Endothelial cell of umbilical vein (primary cell): Measurements from ENCODE around the gene NSD2.

ENCODE experiments used
- JUN ChIP-seq: IDR thresholded peaks from 2 replicates; pipeline ENCODE4 v1.6.1; 2011; ENCODE audit warnings: borderline replicate concordance, low read depth; ENCODE audit not compliant: insufficient read length, insufficient read depth
- TF ChIP-seq, protein P1 (sequence below), 2 donors: IDR thresholded peaks; 1 replicate in 1 of 2; 2 replicates in 1 of 2; pipeline ENCODE4 v1.5.1; 2011; ENCODE audit warnings: low read length in 2 of 2, mild to moderate bottlenecking in 2 of 2, moderate library complexity in 2 of 2, control low read depth in 1 of 2, inconsistent platforms in 1 of 2, low read depth in 1 of 2; ENCODE audit not compliant: insufficient read depth in 1 of 2; ENCODE audit errors: extremely low read depth in 1 of 2

DNA sequence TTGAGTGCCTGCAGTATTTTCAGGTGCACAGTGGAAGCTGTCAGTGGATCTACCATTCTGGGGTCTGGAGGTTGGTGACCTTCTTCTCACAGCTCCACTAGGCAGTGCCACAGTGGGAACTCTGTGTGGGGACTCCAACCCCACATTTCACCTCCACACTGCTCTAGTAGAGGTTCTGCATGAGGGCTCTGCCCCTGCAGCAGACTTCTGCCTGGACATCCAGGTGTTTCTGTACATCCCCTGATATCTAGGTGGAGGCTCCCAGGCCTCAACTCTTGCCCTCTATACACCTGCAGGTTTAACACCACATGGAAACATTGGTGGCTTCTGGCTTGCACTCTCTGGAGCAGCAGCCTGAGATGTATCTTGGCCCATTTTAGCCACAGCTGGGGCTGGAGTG lies 154.6 kb downstream of the NSD2 start:
- TF ChIP-seq, protein P1, sequence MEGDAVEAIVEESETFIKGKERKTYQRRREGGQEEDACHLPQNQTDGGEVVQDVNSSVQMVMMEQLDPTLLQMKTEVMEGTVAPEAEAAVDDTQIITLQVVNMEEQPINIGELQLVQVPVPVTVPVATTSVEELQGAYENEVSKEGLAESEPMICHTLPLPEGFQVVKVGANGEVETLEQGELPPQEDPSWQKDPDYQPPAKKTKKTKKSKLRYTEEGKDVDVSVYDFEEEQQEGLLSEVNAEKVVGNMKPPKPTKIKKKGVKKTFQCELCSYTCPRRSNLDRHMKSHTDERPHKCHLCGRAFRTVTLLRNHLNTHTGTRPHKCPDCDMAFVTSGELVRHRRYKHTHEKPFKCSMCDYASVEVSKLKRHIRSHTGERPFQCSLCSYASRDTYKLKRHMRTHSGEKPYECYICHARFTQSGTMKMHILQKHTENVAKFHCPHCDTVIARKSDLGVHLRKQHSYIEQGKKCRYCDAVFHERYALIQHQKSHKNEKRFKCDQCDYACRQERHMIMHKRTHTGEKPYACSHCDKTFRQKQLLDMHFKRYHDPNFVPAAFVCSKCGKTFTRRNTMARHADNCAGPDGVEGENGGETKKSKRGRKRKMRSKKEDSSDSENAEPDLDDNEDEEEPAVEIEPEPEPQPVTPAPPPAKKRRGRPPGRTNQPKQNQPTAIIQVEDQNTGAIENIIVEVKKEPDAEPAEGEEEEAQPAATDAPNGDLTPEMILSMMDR (IDR thresholded peaks at IDR 0.05; ENCODE audit: extremely low read depth in 1 of 2, insufficient read depth in 1 of 2, low read depth in 1 of 2, low read length in 2 of 2): no peak
- TF ChIP-seq JUN: no peak
